GM18861 (cell line): Measurements from ENCODE around the gene CACNA1A.
"Not testable (repeated sequence)": the region's sequence is repeated elsewhere in the genome, so short reads cannot be mapped to it uniquely, and the experiment has no call there.

Experiments
- ATAC-seq: cut with Tn5 transposase; IDR thresholded peaks from one replicate; pipeline ENCODE4 v1.9.1; 2021; ENCODE audit not compliant: unreplicated experiment

The CACNA1A gene

DNA sequence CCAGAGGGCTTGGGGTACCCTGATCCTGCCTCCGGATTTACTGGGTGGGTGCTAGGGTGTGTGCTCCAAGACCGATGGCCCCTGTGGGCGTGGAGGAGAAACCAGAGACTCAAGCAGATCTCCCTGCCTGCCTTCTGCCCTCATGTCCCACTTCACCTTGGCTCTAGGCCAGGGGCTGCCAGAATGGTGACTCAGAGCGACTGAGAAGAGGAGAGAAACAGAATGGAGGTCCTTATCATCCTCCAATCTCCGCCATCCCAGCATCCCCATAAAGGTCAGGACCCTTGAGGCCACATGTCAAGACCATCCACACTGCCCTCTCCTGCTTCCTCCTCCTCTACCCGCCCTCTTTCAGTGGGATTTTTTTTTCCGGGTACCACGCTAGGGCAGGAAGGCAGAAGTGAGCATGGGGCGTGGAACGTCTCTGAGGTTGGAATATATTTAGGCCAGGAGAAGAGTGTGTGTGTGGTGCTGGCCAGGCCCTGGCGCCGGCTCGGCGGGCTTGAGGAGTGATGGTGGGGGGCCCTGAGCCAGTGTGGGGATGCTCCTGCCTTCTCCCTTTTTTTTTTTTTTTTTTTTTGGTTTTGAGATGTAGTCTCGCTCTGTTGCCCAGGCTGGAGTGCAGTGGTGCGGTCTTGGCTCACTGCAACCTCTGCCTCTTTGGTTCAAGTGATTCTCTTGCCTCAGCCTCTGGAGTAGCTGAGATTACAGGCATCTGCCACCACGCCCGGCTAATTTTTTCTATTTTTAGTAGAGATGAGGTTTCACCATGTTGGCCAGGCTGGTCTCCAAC, 333.7 kb downstream of the CACNA1A start:
- ATAC-seq: no peak

GRCh38 chr19:13171146-13171545, 335.1 kb downstream of the CACNA1A start:
- ATAC-seq: no peak

- ATAC-seq: no peak
These were observed 336.5 kb downstream of the CACNA1A start for GRCh38 chr19:13169769-13170168.

GRCh38 chr19:13166151-13166550, 340.1 kb downstream of the CACNA1A start:
- not testable (repeated sequence) for ATAC-seq

- ATAC-seq: no peak
These were observed 340.9 kb downstream of the CACNA1A start for GRCh38 chr19:13165162-13165997.

DNA sequence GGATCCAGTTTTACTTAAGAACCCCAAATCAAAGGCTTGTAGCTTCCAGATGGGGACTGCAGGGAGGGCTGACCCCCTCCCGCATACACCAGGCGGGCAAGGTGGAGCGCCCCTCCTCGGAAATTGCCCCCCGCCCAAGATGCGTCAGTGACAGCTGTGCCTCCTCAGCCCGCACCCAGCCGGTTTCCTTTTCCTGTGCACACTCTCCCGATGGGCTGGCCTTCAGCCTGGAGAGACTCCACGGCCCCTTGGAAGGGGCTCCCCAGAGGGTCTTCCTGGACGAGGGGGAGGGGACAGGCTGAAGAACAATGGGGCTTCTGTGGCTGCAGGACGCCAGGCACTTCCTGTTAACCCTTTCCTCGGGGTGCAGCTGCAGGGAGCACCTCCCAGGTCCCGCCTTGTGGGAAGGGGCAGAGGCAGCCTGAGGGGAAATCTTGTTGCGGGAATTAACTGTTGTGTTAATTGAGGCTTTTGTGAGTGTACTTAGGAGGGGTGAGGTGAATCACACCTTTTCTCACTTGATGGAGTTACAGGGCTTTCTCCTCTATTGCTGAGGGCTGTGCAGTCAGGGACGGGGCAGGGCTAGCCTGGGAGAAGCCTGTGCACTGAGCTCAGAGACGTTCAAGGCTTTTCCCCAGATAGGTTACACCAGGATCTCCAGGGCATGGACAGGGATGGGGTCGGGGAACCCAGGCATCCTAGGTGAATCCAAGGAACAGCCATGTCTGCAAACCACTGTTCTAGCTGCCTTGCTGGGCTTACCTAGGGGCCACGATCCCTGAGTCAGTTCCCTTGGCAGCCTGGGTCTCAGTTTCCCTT, 341.7 kb downstream of the CACNA1A start:
- ATAC-seq: no peak

GRCh38 chr19:13163609-13164342, 342.5 kb downstream of the CACNA1A start:
- ATAC-seq: no peak

DNA sequence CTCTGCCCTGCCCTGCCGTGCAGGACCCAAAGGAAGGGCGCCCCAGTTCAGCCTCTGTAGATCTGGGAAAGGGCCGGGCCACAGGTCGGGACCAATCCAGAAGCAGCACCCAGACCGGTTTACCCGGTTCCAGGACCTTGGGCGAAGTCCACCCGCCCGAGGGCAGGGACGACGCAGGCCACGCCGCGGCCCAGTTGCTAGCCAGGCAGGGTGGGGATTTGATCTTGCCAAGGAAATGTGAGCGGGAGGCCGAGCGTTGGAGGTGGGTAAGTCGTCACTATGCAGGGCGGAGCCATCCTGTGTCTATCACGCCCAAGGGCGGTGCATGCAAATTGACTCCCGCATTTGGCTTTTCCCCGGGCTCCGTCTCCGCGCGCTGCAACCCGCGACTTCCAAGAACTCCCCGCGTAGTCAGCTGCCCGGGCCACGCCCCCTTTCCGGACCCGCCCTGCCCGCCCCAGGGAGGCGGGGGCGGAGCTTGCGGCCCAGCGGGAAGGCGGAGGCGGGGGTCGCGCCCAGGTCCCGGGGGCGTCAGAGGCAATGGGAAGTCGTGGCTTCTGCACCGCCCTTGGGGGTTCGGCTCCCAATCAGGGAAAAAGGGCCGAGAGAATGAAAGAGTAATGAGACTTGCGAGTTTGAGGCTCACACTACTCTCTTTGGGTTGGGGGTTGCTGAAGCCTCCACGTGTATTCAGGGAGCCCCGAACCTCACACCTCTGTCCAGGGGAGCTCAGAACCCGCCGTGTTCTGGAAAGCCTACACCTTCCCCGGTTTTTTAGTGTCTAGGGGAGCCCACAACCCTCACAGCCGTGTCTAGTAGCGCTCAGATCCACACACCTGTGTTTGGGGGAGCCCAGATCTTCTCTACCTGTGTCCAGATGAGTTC, 343.3 kb downstream of the CACNA1A start:
- ATAC-seq: peak; percentile 43

GRCh38 chr19:13160557-13160956, 345.7 kb downstream of the CACNA1A start:
- no peak for ATAC-seq

GRCh38 chr19:13159713-13160112, 346.6 kb downstream of the CACNA1A start:
- no peak for ATAC-seq
